GM18519 (cell line): ENCODE results near the gene TMEM51.

Experiments used
- ATAC-seq: cut with Tn5 transposase; IDR thresholded peaks from one replicate; pipeline ENCODE4 v1.9.1; 2021; ENCODE audit warnings: mild to moderate bottlenecking, moderate library complexity; ENCODE audit not compliant: unreplicated experiment, low FRiP score

TMEM51 gene

GRCh38 chr1:15236321-15236721, 82.8 kb downstream of the TMEM51 start:
- ATAC-seq = no peak

- no peak for ATAC-seq
These were observed 83.2 kb downstream of the TMEM51 start for GRCh38 chr1:15236746-15237145.

- no peak for ATAC-seq
These were observed 85.2 kb downstream of the TMEM51 start for GRCh38 chr1:15238789-15239188.

GRCh38 chr1:15242766-15243165, 89.2 kb downstream of the TMEM51 start:
- ATAC-seq = no peak

- ATAC-seq = no peak
These were observed 89.9 kb downstream of the TMEM51 start for GRCh38 chr1:15243275-15244043.

- no peak for ATAC-seq
These were observed 91.3 kb downstream of the TMEM51 start for GRCh38 chr1:15244813-15245212.

- ATAC-seq = no peak
These were observed 92.2 kb downstream of the TMEM51 start for GRCh38 chr1:15245593-15246360.

- ATAC-seq = no peak
These were observed 93.5 kb downstream of the TMEM51 start, which contains the start of gene FHAD1 for GRCh38 chr1:15246960-15247614. TSS of gene FHAD1 (plus strand) at chr1:15247223. CDS start at chr1:15251785, 4,562 bp downstream.

- ATAC-seq = no peak
These were observed 94.7 kb downstream of the TMEM51 start for GRCh38 chr1:15248216-15248615.

GRCh38 chr1:15249081-15249480, 95.5 kb downstream of the TMEM51 start:
- ATAC-seq = no peak

- no peak for ATAC-seq
These were observed 98.6 kb downstream of the TMEM51 start for GRCh38 chr1:15251857-15252835.

- no peak for ATAC-seq
These were observed 101.0 kb downstream of the TMEM51 start for GRCh38 chr1:15254559-15254958.

- ATAC-seq = no peak
These were observed 102.1 kb downstream of the TMEM51 start for GRCh38 chr1:15255582-15256149.

- no peak for ATAC-seq
These were observed 103.0 kb downstream of the TMEM51 start for GRCh38 chr1:15256584-15256983.

- ATAC-seq = no peak
These were observed 103.8 kb downstream of the TMEM51 start for GRCh38 chr1:15257309-15257708.

GRCh38 chr1:15258833-15259621, 105.5 kb downstream of the TMEM51 start:
- ATAC-seq = no peak

- no peak for ATAC-seq
These were observed 106.1 kb downstream of the TMEM51 start for GRCh38 chr1:15259622-15260007.

GRCh38 chr1:15260418-15261154, 107.0 kb downstream of the TMEM51 start:
- no peak for ATAC-seq
